ENCODE data around the gene COL17A1.

The COL17A1 gene

DNA sequence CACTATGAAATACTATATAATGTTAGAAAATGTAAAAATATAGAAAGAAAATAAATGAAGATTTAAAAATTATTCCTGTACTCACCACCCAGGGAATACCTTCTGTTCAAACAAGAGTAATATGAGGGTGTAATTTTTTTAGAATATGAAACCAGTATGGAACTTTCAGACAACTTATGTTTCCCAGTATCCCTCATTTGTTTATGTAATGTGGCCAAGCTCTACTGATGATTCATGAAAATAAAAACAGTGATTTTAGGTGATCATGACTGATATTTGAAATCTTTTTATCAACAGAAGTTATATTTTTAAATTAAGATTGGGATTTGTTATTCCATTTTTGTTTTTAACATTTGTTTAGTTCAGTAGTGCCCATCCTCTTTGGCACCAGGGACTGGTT lies 100.0 kb downstream of the COL17A1 start:
- no peak for DNase-seq (ENCODE audit: low spot score)

DNA sequence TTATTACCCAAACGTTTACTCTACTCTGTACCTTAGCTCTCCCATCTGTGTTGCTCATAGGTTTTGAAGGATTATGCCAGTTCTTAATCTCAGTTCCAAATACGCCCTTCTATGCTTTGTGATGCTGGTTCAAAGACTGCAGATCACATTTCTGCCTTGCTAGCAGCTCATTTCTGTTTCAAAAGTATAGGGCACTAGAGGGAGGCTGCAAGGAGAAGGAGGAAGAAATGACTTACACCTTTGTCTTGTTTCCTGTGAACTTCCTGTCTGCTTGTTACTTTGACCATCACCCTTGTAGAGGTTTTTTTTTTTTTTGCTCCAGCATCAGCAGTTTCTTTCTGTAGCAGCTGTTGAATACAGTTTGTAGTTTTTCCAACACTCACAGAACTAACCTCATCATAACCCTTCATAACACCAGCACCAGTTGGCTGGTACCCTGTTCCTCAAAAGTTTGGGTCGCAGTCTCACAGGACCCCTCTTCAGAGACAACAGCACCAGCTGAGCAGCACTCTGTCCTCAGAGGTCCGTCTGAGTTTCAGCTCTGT lies 102.2 kb downstream of the COL17A1 start:
- DNase-seq (ENCODE audit: low spot score): no peak

DNA sequence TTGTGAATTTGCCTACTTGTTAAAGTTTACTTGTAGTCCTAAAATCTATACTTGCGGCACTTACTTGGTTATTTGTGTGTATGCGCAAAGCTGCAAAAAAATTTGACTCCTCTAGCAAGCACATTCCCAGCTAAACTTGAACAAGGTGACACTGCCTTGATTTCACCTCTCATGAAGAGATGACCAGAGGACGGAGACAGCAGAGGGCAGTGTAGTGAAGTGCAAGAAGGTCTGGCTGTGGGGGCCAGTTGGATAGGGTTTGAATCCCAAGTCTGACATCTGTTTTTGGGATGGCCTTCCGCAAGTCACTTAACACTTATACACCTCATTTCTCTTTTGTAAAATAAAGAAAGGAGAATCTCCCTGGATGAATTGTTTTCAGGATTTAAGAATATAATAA lies 103.0 kb downstream of the COL17A1 start:
- DNase-seq (ENCODE audit: low spot score): no peak

All from putamen (tissue), 1 donor.